Lung (tissue), 12 donors: Measurements from ENCODE around the gene STRAP. TPM values are rescaled to one million over a fixed set of nuclear protein-coding genes. Genes with fewer than 3 reads are reported as not detected.

Source experiments
- ATAC-seq: fragments of 200-7000 bp; cut with Tn5 transposase; one replicate; pipeline ENCODE4 v1.9.1; 2020; ENCODE audit warnings: moderate number of reproducible peaks; ENCODE audit not compliant: insufficient read depth, low FRiP score
- DNase-seq, 3 donors: peaks; one replicate each; pipeline ENCODE4 v3.0.0-alpha.2; 2013 to 2017
- H3K27ac ChIP-seq, 2 donors: one replicate each; pipeline ENCODE4 v1.5.1; 2013; ENCODE audit warnings: mild to moderate bottlenecking in 2 of 2, moderate library complexity in 2 of 2, control low read depth in 1 of 2, inconsistent platforms in 1 of 2, low read depth in 1 of 2, low read length in 1 of 2
- H3K27me3 ChIP-seq, 3 donors: one replicate each; pipeline ENCODE4 v1.5.1; 2013; ENCODE audit warnings: low read length in 2 of 3; ENCODE audit not compliant: control insufficient read depth in 3 of 3, insufficient read depth in 3 of 3
- H3K36me3 ChIP-seq, 4 donors: one replicate each; pipeline ENCODE4 v1.5.1; 2013; ENCODE audit warnings: low read length in 4 of 4, mild to moderate bottlenecking in 1 of 4, moderate library complexity in 1 of 4; ENCODE audit not compliant: control insufficient read depth in 4 of 4, insufficient read depth in 4 of 4
- H3K4me1 ChIP-seq, 5 donors: one replicate each; pipeline ENCODE4 v1.5.1; 2013; ENCODE audit warnings: low read length in 5 of 5, mild to moderate bottlenecking in 2 of 5, moderate library complexity in 1 of 5; ENCODE audit not compliant: control insufficient read depth in 5 of 5, insufficient read depth in 5 of 5
- H3K4me3 ChIP-seq: one replicate; pipeline ENCODE4 v1.5.1; 2013; ENCODE audit warnings: mild to moderate bottlenecking, control low read depth, moderate library complexity
- H3K9ac ChIP-seq, 2 donors: one replicate each; pipeline ENCODE4 v1.5.1; 2013; ENCODE audit warnings: low read length in 2 of 2, control low read depth in 1 of 2; ENCODE audit not compliant: insufficient read depth in 1 of 2
- H3K9me3 ChIP-seq, 4 donors: one replicate each; pipeline ENCODE4 v1.5.1; 2013; ENCODE audit warnings: low read length in 3 of 4, mild to moderate bottlenecking in 1 of 4, moderate library complexity in 1 of 4; ENCODE audit not compliant: control insufficient read depth in 4 of 4, insufficient read depth in 3 of 4
- CTCF ChIP-seq: IDR thresholded peaks from 2 replicates; pipeline ENCODE4 v1.5.1; 2012; ENCODE audit warnings: mild to moderate bottlenecking; ENCODE audit errors: control extremely low read depth, extremely low read depth
- WGBS, 2 donors: extraction: QIAGEN DNeasy Blood & Tissue Kit; methylation state at CpG; one replicate each; pipeline ENCODE4 v1.1.7; 2013; 5-methylcytosine and 5-hydroxymethylcytosine counted together
- polyA plus RNA-seq, 2 donors: library from polyadenylated mRNA; stranded (reverse); fragments of 200-250 nt; gene quantifications; one replicate each; pipeline ENCODE4 v1.2.1, GENCODE V29; 2013
- total RNA-seq, 2 donors: library from RNA; depleted of rRNA in 1 of 2; stranded (reverse); fragments of >200 nt in 1 of 2; gene quantifications; one replicate each; pipeline ENCODE4 v1.2.1, GENCODE V29; 2014 to 2021
- donor health status: control.
- donor health status: control.
- donor health status: Bipolar disorder and iron deficiency.
- donor health status: healthy.
- donor health status: DM: yes; HTN: yes; CAD: no.

Gene STRAP
- total and polyA plus RNA-seq, 4 donors, result 53.8 to 88.5 (median 82.7) TPM

- 91 to 97% methylated on average over 3 of the region's 3 CpGs for WGBS, 2 donors
- no peak for ATAC-seq
- DNase-seq, result no peak
Measured at GRCh38 chr12:15933751-15934150, 51.6 kb downstream of the STRAP start.

GRCh38 chr12:15936751-15937150 is 54.6 kb downstream of the STRAP start:
- no peak for DNase-seq
- H3K36me3 ChIP-seq, result peaks cover 0 to 7% (median under 1%) of the 10 kb centered on the region in 4 donors
- no peaks in the 10 kb centered on the region for H3K4me1 ChIP-seq
- H3K9me3 ChIP-seq, result peaks cover 0 to 3% (median 0%) of the 10 kb centered on the region in 4 donors
- no peak overlapping the region for H3K27ac ChIP-seq
- H3K9ac ChIP-seq, result no peak overlapping the region
- H3K27me3 ChIP-seq, result no peaks in the 10 kb centered on the region
- TF ChIP-seq CTCF, result no peak
- 90 to 93% methylated on average over 3 of the region's 3 CpGs for WGBS, 2 donors
- no peak for ATAC-seq
- no peak overlapping the region for H3K4me3 ChIP-seq

More at GRCh38 chr12:15933751-15934150, 51.6 kb downstream of the STRAP start:
- TF ChIP-seq CTCF, result no peak
- H3K36me3 ChIP-seq, result peaks cover 0 to 3% (median 0%) of the 10 kb centered on the region in 4 donors
- H3K4me1 ChIP-seq, result peaks cover 0 to under 1% (median 0%) of the 10 kb centered on the region in 5 donors
- no peak overlapping the region for H3K9ac ChIP-seq
- no peak overlapping the region for H3K27ac ChIP-seq
- H3K9me3 ChIP-seq, result no peaks in the 10 kb centered on the region
- H3K27me3 ChIP-seq, result no peaks in the 10 kb centered on the region
- no peak overlapping the region for H3K4me3 ChIP-seq

- TF ChIP-seq CTCF, result no peak
- ATAC-seq (no peak), DNase-seq (no peak)
- H3K27ac ChIP-seq, result no peak overlapping the region
- no peak overlapping the region for H3K4me3 ChIP-seq
- peaks cover 0 to 3% (median 0%) of the 10 kb centered on the region in 4 donors for H3K9me3 ChIP-seq
- no peaks in the 10 kb centered on the region for H3K27me3 ChIP-seq
- H3K36me3 ChIP-seq, result peaks cover 0 to 4% (median under 1%) of the 10 kb centered on the region in 4 donors
- no peaks in the 10 kb centered on the region for H3K4me1 ChIP-seq
- no peak overlapping the region for H3K9ac ChIP-seq
Measured at GRCh38 chr12:15937902-15938301, 55.7 kb downstream of the STRAP start.

GRCh38 chr12:15939111-15939510 is 56.9 kb downstream of the STRAP start:
- DNase-seq (no peak), ATAC-seq (no peak)
- H3K4me1 ChIP-seq, result no peaks in the 10 kb centered on the region
- H3K9me3 ChIP-seq, result peaks cover 0 to 3% (median 0%) of the 10 kb centered on the region in 4 donors
- 98 to 100% methylated on average over 1 of the region's 1 CpG for WGBS, 2 donors
- H3K27ac ChIP-seq, result no peak overlapping the region
- no peak for TF ChIP-seq CTCF
- no peak overlapping the region for H3K4me3 ChIP-seq
- H3K9ac ChIP-seq, result no peak overlapping the region
- no peaks in the 10 kb centered on the region for H3K27me3 ChIP-seq
- H3K36me3 ChIP-seq, result peaks cover 0 to 4% (median under 1%) of the 10 kb centered on the region in 4 donors
